ENCODE results near the gene MAN2A1. TPM values are rescaled to one million over a fixed set of nuclear protein-coding genes. Genes with fewer than 3 reads are reported as not detected.

MAN2A1 gene
- total RNA-seq, 1 donor from 2014 or later = 105 TPM

DNA sequence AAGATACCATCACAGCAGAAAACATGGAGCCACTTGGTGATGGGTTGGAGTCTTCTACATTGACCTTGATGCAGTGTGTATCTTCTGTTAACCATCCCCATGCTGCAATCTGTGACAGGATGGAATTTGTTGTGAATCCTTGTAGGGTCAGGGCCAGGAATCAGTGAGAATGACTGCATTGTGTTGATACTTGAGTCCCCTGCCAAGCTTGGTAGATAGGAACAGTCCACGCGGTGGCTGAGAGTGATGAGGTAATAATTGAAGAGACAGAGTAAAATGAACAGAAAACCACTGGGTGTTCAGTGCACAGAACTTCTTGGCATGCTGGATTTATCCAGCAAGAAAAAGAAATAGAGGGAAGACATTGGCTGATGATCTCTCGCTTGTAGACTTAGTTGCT lies 217.5 kb downstream of the MAN2A1 start:
- no peak for DNase-seq (ENCODE audit: low spot score)

GRCh38 chr5:109907731-109908130 lies 218.0 kb downstream of the MAN2A1 start:
- no peak for DNase-seq (ENCODE audit: low spot score)

DNA sequence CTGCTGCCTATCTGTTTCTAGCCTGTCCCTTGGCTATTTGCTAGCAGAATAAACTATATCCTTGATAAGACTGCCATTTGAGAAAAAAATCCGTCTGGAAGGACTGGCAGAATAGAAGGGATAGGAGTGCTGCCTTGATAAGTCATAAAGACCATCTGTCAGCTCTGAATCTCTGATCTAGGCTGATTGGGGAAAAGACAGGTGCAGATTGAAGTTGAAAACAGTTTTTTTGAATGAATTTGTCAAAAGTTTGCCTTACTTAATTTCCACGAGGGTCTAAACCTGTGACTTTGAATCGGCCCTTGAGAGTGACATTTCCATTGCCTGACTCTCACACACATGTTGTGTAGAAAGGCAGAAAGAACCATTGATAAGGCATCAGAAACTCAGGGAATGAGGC lies 218.6 kb downstream of the MAN2A1 start:
- no peak for DNase-seq (ENCODE audit: low spot score)

DNA sequence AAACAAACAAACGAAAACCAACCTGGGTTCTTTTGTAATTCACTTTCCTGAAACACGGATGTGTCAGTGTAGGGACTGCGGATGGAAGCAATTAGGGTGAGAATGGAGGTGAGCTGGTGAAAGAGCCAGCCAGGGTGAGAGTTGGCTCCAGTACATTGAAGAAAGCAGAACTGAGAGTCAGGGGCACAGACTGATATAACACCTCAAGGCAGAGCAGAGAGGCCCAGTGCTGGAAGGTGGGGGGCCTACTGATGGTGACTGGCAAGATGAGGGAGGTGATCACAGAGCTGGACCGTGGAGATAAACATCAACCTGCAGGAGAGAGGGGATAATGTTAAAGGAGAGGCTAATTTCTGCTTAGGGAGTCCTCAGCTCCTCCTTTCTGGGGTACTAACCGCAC lies 221.1 kb downstream of the MAN2A1 start:
- no peak for DNase-seq (ENCODE audit: low spot score)

DNA sequence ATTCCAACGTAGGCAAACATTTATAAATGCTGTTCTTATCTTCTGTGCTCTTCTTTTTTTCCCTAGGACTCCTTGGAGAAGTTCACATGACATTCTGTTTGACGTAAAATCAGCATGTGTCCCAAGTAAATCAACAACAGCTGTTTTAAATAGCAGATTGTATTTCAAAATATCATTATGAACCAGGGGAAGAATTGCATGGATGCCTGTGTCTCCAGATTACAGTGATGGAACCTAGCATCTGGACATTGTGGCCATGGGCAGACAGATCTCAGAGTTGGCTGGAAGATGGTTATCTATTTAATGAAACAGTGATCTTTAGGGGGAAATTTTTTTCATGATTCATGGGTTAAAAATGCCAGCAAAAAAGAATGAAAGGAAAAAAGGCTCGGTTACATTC lies 222.0 kb downstream of the MAN2A1 start:
- no peak for DNase-seq (ENCODE audit: low spot score)

DNA sequence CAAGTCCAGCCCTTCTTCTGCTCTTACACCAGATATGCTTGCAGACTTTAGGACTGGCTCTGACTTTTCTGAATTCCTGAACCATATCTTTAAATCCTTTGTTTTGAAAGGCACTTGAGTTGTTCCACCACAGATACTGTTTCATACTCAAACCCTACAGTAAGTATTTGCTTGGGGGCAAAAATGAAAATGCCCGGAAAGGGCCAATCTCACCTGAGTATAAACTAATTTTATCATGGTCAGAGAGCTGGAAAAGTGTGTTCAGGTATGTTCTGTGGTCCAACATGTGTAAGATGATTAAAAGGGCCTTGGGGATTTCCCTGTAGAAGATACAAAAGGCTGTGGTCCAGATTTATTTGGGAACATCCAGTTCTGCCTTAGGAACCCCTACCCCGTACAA lies 225.2 kb downstream of the MAN2A1 start:
- no peak for DNase-seq (ENCODE audit: low spot score)

DNA sequence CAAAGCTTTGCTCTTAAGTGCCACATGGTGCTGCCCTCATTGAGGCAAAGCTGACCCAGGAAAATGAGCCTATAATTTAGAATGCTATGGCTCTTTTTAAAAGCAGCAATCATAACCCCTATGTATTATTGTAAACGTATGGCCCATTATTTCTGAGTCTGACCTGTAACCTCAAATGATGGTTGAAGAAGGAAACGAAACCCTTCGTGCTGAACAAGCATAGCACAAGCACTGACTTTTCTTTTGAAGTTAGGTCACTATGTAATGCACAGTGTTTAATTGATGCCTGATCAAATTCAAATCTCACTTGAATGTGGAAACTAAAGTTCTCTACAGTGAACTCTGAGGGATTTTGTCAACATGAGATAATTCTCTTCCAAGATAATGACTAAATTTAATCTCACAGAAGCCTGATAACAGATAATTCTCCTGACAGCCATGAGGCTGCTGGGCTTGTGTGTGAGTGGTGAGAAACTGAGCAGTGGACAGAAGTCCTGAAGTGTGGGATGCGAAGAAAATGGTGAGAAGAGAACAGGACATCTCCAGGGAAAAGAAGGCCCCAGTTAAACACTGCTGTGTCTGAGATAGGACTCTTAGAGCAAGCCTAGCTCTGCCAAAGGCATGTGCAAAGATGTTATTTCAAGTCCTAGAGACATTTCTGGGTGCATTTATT lies 226.9 kb downstream of the MAN2A1 start:
- no peak for DNase-seq (ENCODE audit: low spot score)
